PC-3 (cell line): ENCODE data around the gene NUP133.

Source experiments
- CTCF ChIP-seq: fragments of 300-600 bp; sonication (generic); conservative IDR thresholded peaks from 2 replicates; pipeline ENCODE4 v1.5.1; 2017; ENCODE audit warnings: antibody characterized with exemption, low read depth, mild to moderate bottlenecking, low read length
- EZH2phosphoT487 ChIP-seq: fragments of 300-600 bp; sonication (generic); IDR thresholded peaks from 2 replicates; pipeline ENCODE4 v1.6.1; 2018; ENCODE audit warnings: mild to moderate bottlenecking, antibody characterized with exemption, low read length, borderline replicate concordance

DNA sequence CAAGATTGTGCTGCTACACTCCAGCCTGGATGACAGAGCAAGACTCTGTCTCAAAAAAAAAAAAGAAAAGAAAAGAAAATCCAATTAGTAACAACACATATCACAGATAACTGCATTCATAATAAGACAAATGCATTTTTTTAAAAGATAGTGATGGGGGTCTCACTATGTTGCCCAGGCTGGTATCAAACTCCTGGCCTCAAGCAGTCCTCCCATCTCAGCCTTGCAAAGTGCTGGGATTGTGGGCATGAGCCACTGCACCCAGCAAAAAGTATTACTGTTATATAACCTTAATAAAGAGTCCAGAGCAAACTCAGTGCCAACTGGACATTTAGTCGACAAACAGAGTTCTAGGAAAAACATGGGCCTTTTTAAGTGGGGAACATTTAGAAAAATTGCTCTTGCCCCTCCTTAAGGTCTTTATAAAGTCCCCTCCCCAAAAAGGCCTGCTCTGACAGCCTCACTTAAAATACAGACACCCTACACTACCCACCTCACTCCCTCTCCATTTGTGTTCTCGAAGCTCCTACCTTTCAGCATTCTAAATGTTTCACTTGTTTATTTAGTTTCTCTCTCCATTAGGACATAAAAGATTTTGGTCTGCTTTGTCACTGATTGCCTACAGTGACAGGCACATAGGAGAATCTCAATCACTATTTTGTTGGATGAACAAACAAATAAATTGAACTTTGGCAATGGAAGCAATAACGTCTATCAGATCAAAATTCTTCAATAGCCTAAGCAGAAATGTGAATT lies 42.8 kb upstream of the NUP133 start:
- TF ChIP-seq CTCF, result no peak
- no peak for TF ChIP-seq EZH2phosphoT487
